ENCODE data around the gene RAET1L. TPM values are rescaled to one million over a fixed set of nuclear protein-coding genes. Genes with fewer than 3 reads are reported as not detected.

The RAET1L gene
- total RNA-seq, 1 experiment from 2014 or later: not detected

DNA sequence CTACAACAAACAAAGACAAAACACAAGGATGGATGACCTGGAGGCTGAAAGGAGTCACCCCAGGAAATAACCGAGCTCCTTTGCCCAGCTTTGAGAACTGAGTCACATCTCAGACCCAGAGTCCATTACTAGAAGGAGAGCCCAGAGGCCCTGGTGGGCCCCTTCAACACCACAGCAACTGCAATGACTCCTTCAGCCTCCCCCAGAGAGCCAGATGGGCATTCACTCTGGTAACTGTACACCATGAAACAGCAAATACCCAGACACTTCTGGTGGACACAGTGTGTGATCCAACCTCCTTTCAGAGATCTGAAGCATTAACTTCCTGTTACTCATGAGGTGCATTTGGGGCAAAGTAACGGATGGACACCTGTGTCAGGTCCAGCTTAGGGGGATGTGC, 22.6 kb downstream of the RAET1L start:
- POLR2A ChIA-PET: no interaction called here
- H3K4me3 Mint-ChIP-seq: no peak overlapping the region
- H3K4me1 Mint-ChIP-seq: peaks cover 11% of the 10 kb centered on the region
- H3K27me3 Mint-ChIP-seq (ENCODE audit: low read depth): peaks cover 80% of the 10 kb centered on the region
- no peaks in the 10 kb centered on the region for H3K36me3 Mint-ChIP-seq
- CTCF ChIA-PET: no interaction called here
- DNase-seq (ENCODE audit: low spot score) (no peak), ATAC-seq (no peak)
- TF ChIP-seq, protein P1, sequence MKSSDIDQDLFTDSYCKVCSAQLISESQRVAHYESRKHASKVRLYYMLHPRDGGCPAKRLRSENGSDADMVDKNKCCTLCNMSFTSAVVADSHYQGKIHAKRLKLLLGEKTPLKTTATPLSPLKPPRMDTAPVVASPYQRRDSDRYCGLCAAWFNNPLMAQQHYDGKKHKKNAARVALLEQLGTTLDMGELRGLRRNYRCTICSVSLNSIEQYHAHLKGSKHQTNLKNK (CRISPR knock-in tag; IDR thresholded peaks at IDR 0.05): no peak
- TF ChIP-seq, protein P2, sequence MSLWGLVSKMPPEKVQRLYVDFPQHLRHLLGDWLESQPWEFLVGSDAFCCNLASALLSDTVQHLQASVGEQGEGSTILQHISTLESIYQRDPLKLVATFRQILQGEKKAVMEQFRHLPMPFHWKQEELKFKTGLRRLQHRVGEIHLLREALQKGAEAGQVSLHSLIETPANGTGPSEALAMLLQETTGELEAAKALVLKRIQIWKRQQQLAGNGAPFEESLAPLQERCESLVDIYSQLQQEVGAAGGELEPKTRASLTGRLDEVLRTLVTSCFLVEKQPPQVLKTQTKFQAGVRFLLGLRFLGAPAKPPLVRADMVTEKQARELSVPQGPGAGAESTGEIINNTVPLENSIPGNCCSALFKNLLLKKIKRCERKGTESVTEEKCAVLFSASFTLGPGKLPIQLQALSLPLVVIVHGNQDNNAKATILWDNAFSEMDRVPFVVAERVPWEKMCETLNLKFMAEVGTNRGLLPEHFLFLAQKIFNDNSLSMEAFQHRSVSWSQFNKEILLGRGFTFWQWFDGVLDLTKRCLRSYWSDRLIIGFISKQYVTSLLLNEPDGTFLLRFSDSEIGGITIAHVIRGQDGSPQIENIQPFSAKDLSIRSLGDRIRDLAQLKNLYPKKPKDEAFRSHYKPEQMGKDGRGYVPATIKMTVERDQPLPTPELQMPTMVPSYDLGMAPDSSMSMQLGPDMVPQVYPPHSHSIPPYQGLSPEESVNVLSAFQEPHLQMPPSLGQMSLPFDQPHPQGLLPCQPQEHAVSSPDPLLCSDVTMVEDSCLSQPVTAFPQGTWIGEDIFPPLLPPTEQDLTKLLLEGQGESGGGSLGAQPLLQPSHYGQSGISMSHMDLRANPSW (CRISPR knock-in tag; conservative IDR thresholded peaks at IDR 0.05; ENCODE audit: low read depth): no peak
- TF ChIP-seq TEAD4 (CRISPR knock-in tag; IDR thresholded peaks at IDR 0.05) (no peak), NR2C2 (CRISPR knock-in tag; IDR thresholded peaks at IDR 0.05) (no peak), PRDM15 (CRISPR knock-in tag; IDR thresholded peaks at IDR 0.05) (no peak), ATF1 (CRISPR knock-in tag; IDR thresholded peaks at IDR 0.05) (no peak), FOXP1 (CRISPR knock-in tag; IDR thresholded peaks at IDR 0.05; ENCODE audit: borderline replicate concordance) (no peak), CBFB (CRISPR knock-in tag; IDR thresholded peaks at IDR 0.05; ENCODE audit: low read depth) (no peak), PRRX2 (CRISPR knock-in tag; IDR thresholded peaks at IDR 0.05) (no peak), AR (CRISPR knock-in tag; IDR thresholded peaks at IDR 0.05) (no peak), RELA (CRISPR knock-in tag; IDR thresholded peaks at IDR 0.05; ENCODE audit: borderline replicate concordance) (no peak), USF2 (CRISPR knock-in tag; IDR thresholded peaks at IDR 0.05) (no peak), TP53 (CRISPR knock-in tag; IDR thresholded peaks at IDR 0.05) (no peak), GRHL2 (CRISPR knock-in tag; IDR thresholded peaks at IDR 0.05; ENCODE audit: insufficient replicate concordance, severe bottlenecking) (no peak), AFF4 (CRISPR knock-in tag; IDR thresholded peaks at IDR 0.05; ENCODE audit: borderline replicate concordance) (no peak), JUN (CRISPR knock-in tag; IDR thresholded peaks at IDR 0.05) (no peak)
- TF ChIP-seq, protein P3, sequence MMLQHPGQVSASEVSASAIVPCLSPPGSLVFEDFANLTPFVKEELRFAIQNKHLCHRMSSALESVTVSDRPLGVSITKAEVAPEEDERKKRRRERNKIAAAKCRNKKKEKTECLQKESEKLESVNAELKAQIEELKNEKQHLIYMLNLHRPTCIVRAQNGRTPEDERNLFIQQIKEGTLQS (CRISPR knock-in tag; conservative IDR thresholded peaks at IDR 0.05): no peak
- TF ChIP-seq, protein P4, sequence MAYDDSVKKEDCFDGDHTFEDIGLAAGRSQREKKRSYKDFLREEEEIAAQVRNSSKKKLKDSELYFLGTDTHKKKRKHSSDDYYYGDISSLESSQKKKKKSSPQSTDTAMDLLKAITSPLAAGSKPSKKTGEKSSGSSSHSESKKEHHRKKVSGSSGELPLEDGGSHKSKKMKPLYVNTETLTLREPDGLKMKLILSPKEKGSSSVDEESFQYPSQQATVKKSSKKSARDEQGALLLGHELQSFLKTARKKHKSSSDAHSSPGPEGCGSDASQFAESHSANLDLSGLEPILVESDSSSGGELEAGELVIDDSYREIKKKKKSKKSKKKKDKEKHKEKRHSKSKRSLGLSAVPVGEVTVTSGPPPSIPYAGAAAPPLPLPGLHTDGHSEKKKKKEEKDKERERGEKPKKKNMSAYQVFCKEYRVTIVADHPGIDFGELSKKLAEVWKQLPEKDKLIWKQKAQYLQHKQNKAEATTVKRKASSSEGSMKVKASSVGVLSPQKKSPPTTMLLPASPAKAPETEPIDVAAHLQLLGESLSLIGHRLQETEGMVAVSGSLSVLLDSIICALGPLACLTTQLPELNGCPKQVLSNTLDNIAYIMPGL (CRISPR knock-in tag; IDR thresholded peaks at IDR 0.05): no peak
- no peaks in the 10 kb centered on the region for H3K9me3 Mint-ChIP-seq
- H3K27ac Mint-ChIP-seq: no peak overlapping the region

All from WTC11 (cell line).